Endometrial microvascular endothelial cells (primary cell): ENCODE results near the gene CAB39L. TPM values are rescaled to one million over a fixed set of nuclear protein-coding genes. Genes with fewer than 3 reads are reported as not detected.

Experiments used
- in situ Hi-C: cut with HindIII; loops from 2 replicates; pipeline ENCODE4 v1.10.0; 2017; ENCODE audit warnings: low sequenced_read_pairs, low pct_unique_long_range_greater_than_20kb; ENCODE audit errors: inconsistent ontology term
- total RNA-seq: library from RNA; depleted of rRNA; stranded (reverse); fragments of >200 nt; gene quantifications from one replicate; pipeline ENCODE4 v1.2.3, GENCODE V29; 2015; ENCODE audit errors: inconsistent ontology term

The CAB39L gene
- total RNA-seq, 1 donor from 2014 or later, result 4.0 TPM

- in situ Hi-C loops, result no loop called here
Measured at GRCh38 chr13:49407936-49408335, 35.9 kb downstream of the CAB39L start.

- in situ Hi-C loops, result no loop called here
Measured at GRCh38 chr13:49407068-49407467, 36.8 kb downstream of the CAB39L start.

GRCh38 chr13:49404703-49405020, 39.2 kb downstream of the CAB39L start:
- in situ Hi-C loops, result no loop called here

GRCh38 chr13:49403996-49404702, 39.7 kb downstream of the CAB39L start:
- in situ Hi-C loops, result no loop called here

- in situ Hi-C loops, result no loop called here
Measured at GRCh38 chr13:49400755-49401659, 42.9 kb downstream of the CAB39L start.

GRCh38 chr13:49399801-49400472, 43.9 kb downstream of the CAB39L start:
- in situ Hi-C loops, result no loop called here

- in situ Hi-C loops, result no loop called here
Measured at GRCh38 chr13:49395878-49396380, 47.9 kb downstream of the CAB39L start.

- in situ Hi-C loops, result no loop called here
Measured at GRCh38 chr13:49395451-49395865, 48.4 kb downstream of the CAB39L start.

- in situ Hi-C loops, result no loop called here
Measured at GRCh38 chr13:49388091-49388635, 55.7 kb downstream of the CAB39L start.

- in situ Hi-C loops, result no loop called here
Measured at GRCh38 chr13:49386664-49387063, 57.2 kb downstream of the CAB39L start.

GRCh38 chr13:49376121-49376520, 67.7 kb downstream of the CAB39L start:
- in situ Hi-C loops, result no loop called here

- in situ Hi-C loops, result no loop called here
Measured at GRCh38 chr13:49374585-49375290, 69.1 kb downstream of the CAB39L start.

- in situ Hi-C loops, result no loop called here
Measured at GRCh38 chr13:49373716-49374115, 70.1 kb downstream of the CAB39L start.

- in situ Hi-C loops, result no loop called here
Measured at GRCh38 chr13:49371943-49372613, 71.8 kb downstream of the CAB39L start.

GRCh38 chr13:49370371-49370770, 73.5 kb downstream of the CAB39L start:
- in situ Hi-C loops, result no loop called here

- in situ Hi-C loops, result no loop called here
Measured at GRCh38 chr13:49369866-49370265, 74.0 kb downstream of the CAB39L start.

GRCh38 chr13:49368688-49369087, 75.2 kb downstream of the CAB39L start:
- in situ Hi-C loops, result no loop called here
